Stimulated activated CD4-positive, alpha-beta T cell treated with anti-CD3 and anti-CD28 coated beads, Interleukin-2, amount 100 ng/mL, for 4 hours (primary cell): Measurements from ENCODE around the gene KDM4D.
"Not testable (repeated sequence)": the region's sequence is repeated elsewhere in the genome, so short reads cannot be mapped to it uniquely, and the experiment has no call there.

Source experiments
- DNase-seq: peaks from one replicate; pipeline ENCODE4 v3.0.0-alpha.2; 2020; ENCODE audit warnings: low read depth

Gene KDM4D

DNA sequence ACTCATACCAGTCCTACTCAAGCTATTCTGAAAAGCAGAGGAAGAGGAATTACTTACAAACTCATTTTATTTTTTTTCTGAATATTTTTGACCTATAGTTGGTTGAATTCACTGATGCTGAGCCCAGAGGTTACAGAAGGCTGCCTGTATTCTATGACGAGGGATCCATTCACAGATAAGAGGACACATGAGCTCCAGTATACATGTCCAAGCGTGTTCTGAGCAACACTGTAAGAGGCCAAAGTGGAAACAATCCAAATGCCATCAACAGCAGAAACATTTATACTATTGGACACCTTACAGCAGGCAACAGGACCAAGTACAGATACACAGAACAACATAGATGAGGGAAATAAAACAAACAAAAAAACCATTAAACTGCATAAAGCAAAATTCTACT lies 61.8 kb downstream of the KDM4D start:
- DNase-seq, result no peak

GRCh38 chr11:95037356-95038035 lies 64.0 kb downstream of the KDM4D start:
- DNase-seq, result not testable (repeated sequence)

- no peak for DNase-seq
These were observed 68.7 kb downstream of the KDM4D start for GRCh38 chr11:95042239-95042638.

GRCh38 chr11:95042906-95043305 lies 69.4 kb downstream of the KDM4D start:
- DNase-seq, result no peak

- DNase-seq, result no peak
These were observed 70.5 kb downstream of the KDM4D start for GRCh38 chr11:95044010-95044409.

DNA sequence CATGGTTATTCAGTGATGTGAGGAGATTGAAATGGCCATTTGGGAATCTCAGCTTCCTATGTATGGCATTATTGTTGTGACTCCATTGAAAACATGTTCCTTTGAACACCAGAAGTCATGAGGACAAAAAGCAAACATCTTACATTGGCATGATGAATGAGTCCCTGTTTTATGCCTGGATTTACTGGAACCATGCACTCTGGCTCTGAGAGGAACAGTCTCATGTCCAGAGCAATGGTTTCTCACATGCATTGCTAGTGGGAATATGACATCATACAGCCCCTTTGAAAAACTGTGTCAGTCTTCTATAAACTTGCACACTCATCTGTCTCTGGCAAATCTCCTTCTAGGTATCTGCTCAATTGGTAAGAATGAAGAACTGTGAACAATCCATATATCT lies 72.3 kb downstream of the KDM4D start:
- no peak for DNase-seq
